B cell (primary cell): ENCODE measurements around the gene CD28. TPM values are rescaled to one million over a fixed set of nuclear protein-coding genes. Genes with fewer than 3 reads are reported as not detected.

Experiments used
- ATAC-seq: fragments of 200-7000 bp; cut with Tn5 transposase; one replicate; pipeline ENCODE4 v1.10.0; 2021; ENCODE audit warnings: low read depth, mild to moderate bottlenecking, moderate number of reproducible peaks, moderate library complexity
- CTCF ChIA-PET: fragments of 350-600 bp; sonication (Branson Sonifier 250); formaldehyde crosslinking; loops from one replicate; lab custom pipeline; 2021; ENCODE audit warnings: antibody characterized with exemption, inconsistent platforms; lab: Charles Lee
- POLR2A ChIA-PET: fragments of 350-600 bp; sonication (Branson Sonifier 250); formaldehyde crosslinking; loops from one replicate; lab custom pipeline; 2021; ENCODE audit warnings: antibody characterized with exemption; lab: Charles Lee
- DNase-seq: peaks from one replicate; pipeline ENCODE4 v3.0.0; 2013
- H2AFZ ChIP-seq: 2 replicates; pipeline ENCODE4 v1.6.1; 2012; ENCODE audit warnings: mild to moderate bottlenecking, low read depth, low read length; ENCODE audit not compliant: insufficient read depth, poor library complexity, severe bottlenecking
- H3K27ac ChIP-seq, 2 donors: 1 replicate in 1 of 2; 2 replicates in 1 of 2; pipeline ENCODE4 v1.5.1; 2012 to 2013; ENCODE audit warnings: low read length in 2 of 2, mild to moderate bottlenecking in 2 of 2, moderate library complexity in 1 of 2
- H3K27me3 ChIP-seq, 4 experiments: fragments of 200-600 bp in 1 of 4; sonication (generic) in 1 of 4; replicated peaks in 1 of 4; 1 replicate in 2 of 4; 2 replicates in 2 of 4; pipeline versions ENCODE4 v1.6.1 to v1.7.0; 2013 to 2016; ENCODE audit warnings: low read length in 3 of 4, mild to moderate bottlenecking in 2 of 4, mixed read lengths in 1 of 4, moderate library complexity in 1 of 4; ENCODE audit not compliant: insufficient read depth in 4 of 4, control insufficient read depth in 3 of 4; ENCODE audit errors: control extremely low read depth in 1 of 4
- H3K36me3 ChIP-seq, 2 experiments: replicated peaks in 1 of 2; 1 replicate in 1 of 2; 2 replicates in 1 of 2; pipeline versions ENCODE4 v1.6.1 to v1.7.1; 2013; ENCODE audit warnings: low read length in 1 of 2; ENCODE audit not compliant: insufficient read depth in 2 of 2, control insufficient read depth in 1 of 2; ENCODE audit errors: control extremely low read depth in 1 of 2, extremely low read depth in 1 of 2
- H3K4me1 ChIP-seq, 2 donors: fragments of 200-600 bp in 1 of 2; sonication (generic) in 1 of 2; 1 replicate in 1 of 2; 2 replicates in 1 of 2; pipeline versions ENCODE4 v1.5.1 to v1.6.1; 2013 to 2017; ENCODE audit warnings: low read length in 2 of 2; ENCODE audit not compliant: control insufficient read depth in 2 of 2, insufficient read depth in 2 of 2
- H3K4me2 ChIP-seq: replicated peaks from 2 replicates; pipeline ENCODE3; 2012; ENCODE audit warnings: mild to moderate bottlenecking, low read depth, low read length; ENCODE audit not compliant: poor library complexity, severe bottlenecking
- H3K4me3 ChIP-seq, 5 experiments: fragments of 200-600 bp in 1 of 5; sonication (generic) in 1 of 5; 1 replicate in 3 of 5; 2 replicates in 2 of 5; pipeline versions ENCODE4 v1.5.1 to v1.7.0; 2011 to 2016; ENCODE audit warnings: low read length in 4 of 5, mild to moderate bottlenecking in 4 of 5, low read depth in 2 of 5, control low read depth in 1 of 5, moderate library complexity in 1 of 5; ENCODE audit not compliant: insufficient read depth in 1 of 5; ENCODE audit errors: control extremely low read depth in 1 of 5, extremely low read depth in 1 of 5
- H3K79me2 ChIP-seq: fragments of 200-600 bp; sonication (generic); one replicate; pipeline ENCODE4 v1.6.0; 2016; ENCODE audit warnings: low read length; ENCODE audit not compliant: control insufficient read depth, insufficient read depth
- H3K9ac ChIP-seq: fragments of 200-600 bp; sonication (generic); 2 replicates; pipeline ENCODE4 v1.6.1; 2017; ENCODE audit warnings: mild to moderate bottlenecking, low read length, moderate library complexity
- H3K9me3 ChIP-seq, 3 donors: one replicate each; pipeline versions ENCODE4 v1.6.1 to v1.7.1; 2013; ENCODE audit warnings: low read length in 2 of 3; ENCODE audit not compliant: control insufficient read depth in 2 of 3, insufficient read depth in 1 of 3; ENCODE audit errors: control extremely low read depth in 1 of 3
- H4K20me1 ChIP-seq: 2 replicates; pipeline ENCODE4 v1.6.0; 2012; ENCODE audit warnings: mild to moderate bottlenecking, low read length; ENCODE audit not compliant: insufficient read depth, control insufficient read depth, poor library complexity, severe bottlenecking
- H3K27ac Mint-ChIP-seq: one replicate; pipeline ENCODE4 v1.8.0; 2021; ENCODE audit warnings: mixed read lengths
- H3K27me3 Mint-ChIP-seq: one replicate; pipeline ENCODE4 v1.8.0; 2021; ENCODE audit warnings: mixed read lengths
- H3K4me1 Mint-ChIP-seq: one replicate; pipeline ENCODE4 v1.8.0; 2021; ENCODE audit warnings: mixed read lengths
- H3K4me3 Mint-ChIP-seq: one replicate; pipeline ENCODE4 v1.8.0; 2021; ENCODE audit warnings: mixed read lengths
- H3K9me3 Mint-ChIP-seq: one replicate; pipeline ENCODE4 v1.8.0; 2022; ENCODE audit warnings: mixed read lengths; ENCODE audit not compliant: insufficient read depth
- EZH2 ChIP-seq: IDR thresholded peaks from 2 replicates; pipeline ENCODE4 v1.6.1; 2012; ENCODE audit warnings: borderline replicate concordance, low read depth, mild to moderate bottlenecking, moderate library complexity, low read length; ENCODE audit not compliant: insufficient read depth, poor library complexity, severe bottlenecking
- WGBS: methylation state at CpG from one replicate; pipeline ENCODE4 v1.1.5; 2013; ENCODE audit warnings: missing lambda C conversion rate; ENCODE audit not compliant: insufficient coverage; 5-methylcytosine and 5-hydroxymethylcytosine counted together
- intact Hi-C: fragments of 100-400 bp; cut with micrococcal nuclease; formaldehyde crosslinking; loops from one replicate; pipeline ENCODE4 v1.10.0; 2022
- polyA plus RNA-seq: library from polyadenylated mRNA; depleted of rRNA; stranded (reverse); fragments of >200 nt; gene quantifications from 2 replicates; pipeline ENCODE4 v1.2.3, GENCODE V29; 2012
- total RNA-seq, 2 donors: library from RNA; stranded (reverse); fragments of 120-200 nt in 1 of 2; gene quantifications; 1 replicate in 1 of 2; 2 replicates in 1 of 2; pipeline versions ENCODE4 v1.2.3 to v1.2.4, GENCODE V29; 2013 to 2022
- TF ChIP-seq, protein P1 (sequence below): fragments of 200-600 bp; IDR thresholded peaks from one replicate; pipeline ENCODE4 v1.8.0; 2022; ENCODE audit warnings: antibody characterized with exemption, mild to moderate bottlenecking

The CD28 gene
- total and polyA plus RNA-seq, 2 donors (not counting 1 experiment from before 2014, with no cell fraction given), result 0.18 to 0.37 TPM

DNA sequence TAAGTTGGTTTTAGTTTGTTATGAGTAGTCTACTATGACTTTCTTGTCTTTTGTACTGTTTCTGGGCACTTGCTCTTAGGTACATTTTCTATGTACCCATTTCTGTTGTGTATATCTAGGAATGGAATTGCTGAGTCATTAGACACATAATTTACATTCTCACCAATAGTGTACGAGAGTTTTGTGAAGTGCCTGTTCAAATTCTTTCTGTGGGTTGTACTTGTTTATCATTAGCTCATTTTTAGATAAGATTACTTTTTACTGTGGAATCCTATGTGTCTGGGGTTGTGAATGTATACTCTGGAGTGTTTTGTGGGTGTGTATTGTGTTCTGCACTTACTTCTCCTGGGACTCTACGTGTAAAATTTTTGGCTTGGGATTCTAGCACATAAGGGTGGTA lies 36.6 kb upstream of the CD28 start:
- Histone ChIP-seq H3K4me3 (no peak overlapping the region), H3K27me3 (peaks cover 0 to 6% (median 3%) of the 10 kb centered on the region in 4 experiments), H3K9ac (no peak overlapping the region), H3K9me3 (peaks cover 0 to 5% (median 0%) of the 10 kb centered on the region in 3 donors), H2AFZ (no peak overlapping the region), H3K79me2 (no peaks in the 10 kb centered on the region), H3K27ac (no peak overlapping the region), H3K4me2 (no peak overlapping the region), H3K4me1 (peaks cover 5 to 6% of the 10 kb centered on the region in 2 donors), H4K20me1 (no peaks in the 10 kb centered on the region), H3K36me3 (no peaks in the 10 kb centered on the region)
- H3K9me3 Mint-ChIP-seq, result peaks cover 4% of the 10 kb centered on the region
- H3K4me3 Mint-ChIP-seq, result no peak overlapping the region
- TF ChIP-seq EZH2, result no peak
- TF ChIP-seq, protein P1, sequence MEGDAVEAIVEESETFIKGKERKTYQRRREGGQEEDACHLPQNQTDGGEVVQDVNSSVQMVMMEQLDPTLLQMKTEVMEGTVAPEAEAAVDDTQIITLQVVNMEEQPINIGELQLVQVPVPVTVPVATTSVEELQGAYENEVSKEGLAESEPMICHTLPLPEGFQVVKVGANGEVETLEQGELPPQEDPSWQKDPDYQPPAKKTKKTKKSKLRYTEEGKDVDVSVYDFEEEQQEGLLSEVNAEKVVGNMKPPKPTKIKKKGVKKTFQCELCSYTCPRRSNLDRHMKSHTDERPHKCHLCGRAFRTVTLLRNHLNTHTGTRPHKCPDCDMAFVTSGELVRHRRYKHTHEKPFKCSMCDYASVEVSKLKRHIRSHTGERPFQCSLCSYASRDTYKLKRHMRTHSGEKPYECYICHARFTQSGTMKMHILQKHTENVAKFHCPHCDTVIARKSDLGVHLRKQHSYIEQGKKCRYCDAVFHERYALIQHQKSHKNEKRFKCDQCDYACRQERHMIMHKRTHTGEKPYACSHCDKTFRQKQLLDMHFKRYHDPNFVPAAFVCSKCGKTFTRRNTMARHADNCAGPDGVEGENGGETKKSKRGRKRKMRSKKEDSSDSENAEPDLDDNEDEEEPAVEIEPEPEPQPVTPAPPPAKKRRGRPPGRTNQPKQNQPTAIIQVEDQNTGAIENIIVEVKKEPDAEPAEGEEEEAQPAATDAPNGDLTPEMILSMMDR, result no peak
- DNase-seq (no peak), ATAC-seq (no peak)
- H3K4me1 Mint-ChIP-seq, result peaks cover 4% of the 10 kb centered on the region
- POLR2A ChIA-PET, result interaction anchor here (0.6 kb wide), 1 partner anchor 15 kb away, joined by 4 read pairs; no protein-coding TSS in a partner anchor
- CTCF ChIA-PET, result no interaction called here
- WGBS, result no CpG with 5 or more reads among the region's 2 CpGs
- intact Hi-C loops, result no loop called here
- peaks cover 41% of the 10 kb centered on the region for H3K27me3 Mint-ChIP-seq
- H3K27ac Mint-ChIP-seq, result no peak overlapping the region

DNA sequence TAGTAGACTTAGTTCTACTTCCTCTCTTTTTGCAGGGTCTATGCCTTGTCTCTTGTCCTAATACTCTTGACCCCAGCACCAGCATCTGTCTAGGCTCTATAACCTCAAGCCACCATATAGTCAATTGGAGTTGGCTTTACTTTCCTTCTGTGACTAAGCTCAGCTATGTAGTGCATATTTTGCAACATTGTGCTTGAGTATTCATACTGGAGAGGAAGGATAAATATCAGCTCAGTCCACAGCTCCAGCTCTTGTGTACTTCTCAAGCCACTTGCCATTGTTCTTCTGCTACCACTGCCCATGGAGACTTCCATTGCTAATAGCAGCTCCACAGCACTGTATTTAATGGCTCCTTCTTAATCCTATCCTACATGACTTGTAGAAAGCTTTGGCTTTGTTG lies 35.5 kb upstream of the CD28 start:
- Mint-ChIP-seq H3K27me3 (peaks cover 43% of the 10 kb centered on the region), H3K4me3 (no peak overlapping the region), H3K9me3 (peaks cover 4% of the 10 kb centered on the region), H3K4me1 (peaks cover 4% of the 10 kb centered on the region), H3K27ac (no peak overlapping the region)
- Histone ChIP-seq H3K27ac (no peak overlapping the region), H3K9ac (no peak overlapping the region), H3K79me2 (no peaks in the 10 kb centered on the region), H3K4me1 (peaks cover 5 to 6% of the 10 kb centered on the region in 2 donors), H3K9me3 (peaks cover 0 to 5% (median 0%) of the 10 kb centered on the region in 3 donors), H3K4me3 (no peak overlapping the region), H3K27me3 (peaks cover 0 to 13% (median 7%) of the 10 kb centered on the region in 4 experiments), H2AFZ (no peak overlapping the region), H4K20me1 (no peaks in the 10 kb centered on the region), H3K4me2 (no peak overlapping the region), H3K36me3 (no peaks in the 10 kb centered on the region)
- no peak for DNase-seq
- ChIA-PET CTCF (no interaction called here), POLR2A (no interaction called here)
- ATAC-seq, result no peak
- intact Hi-C loops, result no loop called here
- no peak for TF ChIP-seq EZH2
- TF ChIP-seq, protein P1, result no peak
